T-helper 2 cell treated with Interferon-gamma antibody and Interleukin-4, amounts not matched to agents 100 ng/mL and 5 ng/mL, for 36 hours (primary cell): ENCODE measurements around the gene MARK3. TPM values are rescaled to one million over a fixed set of nuclear protein-coding genes. Genes with fewer than 3 reads are reported as not detected.
"Not testable (repeated sequence)": the region's sequence is repeated elsewhere in the genome, so short reads cannot be mapped to it uniquely, and the experiment has no call there.

Experiments
- intact Hi-C: fragments of 100-400 bp; cut with micrococcal nuclease; formaldehyde crosslinking; loops from one replicate; pipeline ENCODE4 v1.15.1; 2023
- total RNA-seq: library from RNA; stranded (reverse); gene quantifications from 2 replicates; pipeline ENCODE4 v1.2.3, GENCODE V29; 2022

Gene MARK3
- total RNA-seq, 1 donor from 2014 or later, result 78.0 TPM

- intact Hi-C loops, result no loop called here
These were observed 139.1 kb downstream of the MARK3 start for GRCh38 chr14:103524002-103524935.

DNA sequence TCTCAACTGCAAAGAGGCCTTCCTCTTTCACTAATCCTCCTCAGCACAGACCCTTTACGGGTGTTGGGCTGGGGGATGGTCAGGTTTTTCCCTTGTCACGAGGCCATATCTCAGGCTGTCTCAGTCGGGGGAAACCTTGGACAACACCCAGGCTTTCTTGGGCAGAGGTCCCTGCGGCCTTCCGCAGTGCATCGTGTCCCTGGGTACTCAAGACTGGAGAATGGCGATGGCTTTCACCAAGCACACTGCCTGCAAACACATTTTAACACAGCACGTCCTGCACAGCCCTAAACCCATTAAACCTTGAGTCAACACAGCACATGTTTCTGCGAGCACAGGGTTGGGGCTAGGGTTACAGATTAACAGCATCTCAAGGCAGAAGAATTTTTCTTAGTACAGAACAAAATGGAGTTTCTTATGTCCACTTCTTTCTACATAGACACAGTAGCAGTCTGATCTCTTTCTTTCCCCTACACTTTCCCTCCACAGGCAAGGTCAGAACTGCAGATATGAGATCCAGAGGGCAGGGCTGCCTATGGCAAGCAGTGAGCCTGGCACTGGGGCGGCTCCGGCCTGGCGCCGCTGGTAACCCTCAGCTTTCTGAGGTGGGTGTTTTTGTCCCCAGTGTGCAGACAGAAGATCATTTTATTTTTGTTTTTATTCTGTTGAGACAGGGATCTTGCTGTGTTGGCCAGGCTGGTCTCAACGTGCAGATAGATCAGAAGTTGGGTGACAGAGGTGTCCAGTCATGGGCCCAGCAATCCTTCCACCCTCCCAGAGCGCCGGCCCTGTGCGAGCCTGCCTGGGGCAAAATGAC, 140.4 kb downstream of the MARK3 start:
- intact Hi-C loops, result not testable (repeated sequence)

GRCh38 chr14:103526247-103526913, 141.2 kb downstream of the MARK3 start:
- intact Hi-C loops, result no loop called here

- intact Hi-C loops, result no loop called here
These were observed 141.7 kb downstream of the MARK3 start for GRCh38 chr14:103526914-103527248.

GRCh38 chr14:103527408-103528145, 142.4 kb downstream of the MARK3 start:
- intact Hi-C loops, result loop anchor here (2.0 kb wide), 1 partner anchor 35 kb away; the partner anchor contains the start of genes BAG5 and COA8

- intact Hi-C loops, result loop anchor here (2.0 kb wide), 1 partner anchor 35 kb away; the partner anchor contains the start of genes BAG5 and COA8
These were observed 143.0 kb downstream of the MARK3 start for GRCh38 chr14:103528146-103528586.

GRCh38 chr14:103528587-103529382, 143.6 kb downstream of the MARK3 start, which contains the start of gene TRMT61A:
TRMT61A (plus strand) TSS chr14:103529196; CDS start chr14:103529979, 783 bp downstream.
- intact Hi-C loops, result loop anchor here (2.0 kb wide), 1 partner anchor 34 kb away; the partner anchor contains the start of genes BAG5 and COA8

DNA sequence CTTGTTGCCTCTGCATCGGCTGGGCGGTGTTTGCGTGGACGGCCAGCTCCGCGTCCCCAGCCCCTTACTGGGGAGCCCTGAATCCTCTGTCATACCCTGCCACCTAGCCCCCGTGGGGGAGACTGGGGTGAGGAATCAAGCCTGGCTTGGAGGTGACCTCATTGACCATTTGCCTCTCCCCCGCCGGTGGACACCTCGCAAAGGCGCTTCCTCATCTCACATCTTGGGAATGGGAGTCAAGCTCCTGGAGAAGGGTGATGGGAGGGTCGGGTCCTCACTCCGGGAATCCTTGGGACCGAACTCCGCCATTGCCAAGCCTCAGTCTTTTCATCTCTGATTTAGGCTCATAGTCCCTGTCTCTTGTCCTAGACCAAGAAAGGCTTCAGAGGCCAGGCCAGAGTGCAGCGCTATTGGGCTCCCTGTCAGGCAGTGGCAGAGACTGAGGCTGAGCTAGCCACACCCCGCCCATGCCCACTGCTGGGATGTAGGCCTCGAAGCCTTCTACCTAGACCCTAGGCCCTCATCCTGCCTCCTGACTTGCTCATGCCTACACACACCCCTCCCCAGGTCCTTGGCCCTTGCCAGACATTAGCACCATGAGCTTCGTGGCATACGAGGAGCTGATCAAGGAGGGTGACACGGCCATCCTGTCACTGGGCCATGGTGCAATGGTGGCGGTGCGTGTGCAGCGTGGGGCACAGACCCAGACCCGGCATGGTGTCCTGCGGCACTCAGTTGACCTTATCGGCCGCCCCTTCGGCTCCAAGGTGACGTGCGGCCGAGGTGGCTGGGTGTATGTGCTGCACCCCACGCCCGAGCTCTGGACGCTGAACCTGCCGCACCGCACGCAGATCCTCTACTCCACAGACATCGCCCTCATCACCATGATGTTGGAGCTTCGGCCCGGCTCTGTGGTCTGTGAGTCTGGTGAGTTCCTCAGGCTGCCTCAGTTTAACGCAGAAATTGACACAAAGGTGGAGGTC, 144.5 kb downstream of the MARK3 start:
- intact Hi-C loops, result loop anchor here (2.0 kb wide), 1 partner anchor 33 kb away; the partner anchor contains the start of genes BAG5 and COA8

- intact Hi-C loops, result no loop called here
These were observed 145.2 kb downstream of the MARK3 start for GRCh38 chr14:103530390-103530789.

GRCh38 chr14:103530831-103531230, 145.6 kb downstream of the MARK3 start:
- intact Hi-C loops, result no loop called here

GRCh38 chr14:103531421-103532215, 146.4 kb downstream of the MARK3 start:
- intact Hi-C loops, result no loop called here

- intact Hi-C loops, result no loop called here
These were observed 147.3 kb downstream of the MARK3 start for GRCh38 chr14:103532216-103533136.

DNA sequence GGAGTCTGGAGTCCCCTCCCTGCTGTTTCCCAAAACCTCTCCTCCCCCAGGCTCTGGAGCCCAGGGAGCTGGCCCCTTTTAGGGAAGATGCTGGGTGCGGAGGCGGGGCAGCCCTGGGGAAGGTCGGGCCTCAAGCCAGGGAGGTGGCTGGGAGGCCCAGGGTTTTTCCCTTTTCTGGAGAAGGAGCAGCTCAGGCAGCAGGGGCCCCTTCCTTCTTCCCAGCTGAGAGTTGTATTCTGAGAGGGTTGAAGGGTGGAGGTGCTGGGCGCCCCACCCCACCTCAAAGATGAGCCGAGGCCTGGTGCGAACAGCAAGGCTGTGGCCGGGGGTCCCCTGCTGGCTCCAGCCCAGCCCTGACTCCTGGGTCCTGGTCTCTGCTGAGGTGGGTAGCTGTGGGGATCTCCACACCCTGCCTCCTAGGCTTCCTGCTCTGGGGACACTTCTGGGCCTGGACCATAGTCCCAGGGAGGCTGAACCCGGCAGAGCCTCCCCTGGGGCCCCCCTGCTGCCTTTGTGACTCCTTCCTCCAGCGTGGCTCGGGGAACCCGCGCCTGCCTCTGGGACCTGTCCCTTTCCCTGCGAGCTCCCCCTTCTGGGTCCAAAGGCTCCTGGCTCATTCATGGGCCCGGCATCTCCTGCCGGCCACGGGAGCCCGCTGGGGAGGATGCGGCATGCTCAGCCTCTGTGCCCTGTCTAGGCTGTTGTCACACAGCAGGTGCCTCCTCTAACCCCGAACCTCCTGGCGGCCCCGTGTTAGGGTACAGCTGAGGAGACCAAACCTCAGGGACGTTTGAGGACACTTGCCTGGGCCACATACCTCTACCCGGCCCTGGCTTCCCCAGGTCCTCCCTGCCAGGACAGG, 148.2 kb downstream of the MARK3 start:
- intact Hi-C loops, result no loop called here

GRCh38 chr14:103533999-103534575, 148.9 kb downstream of the MARK3 start:
- intact Hi-C loops, result no loop called here

DNA sequence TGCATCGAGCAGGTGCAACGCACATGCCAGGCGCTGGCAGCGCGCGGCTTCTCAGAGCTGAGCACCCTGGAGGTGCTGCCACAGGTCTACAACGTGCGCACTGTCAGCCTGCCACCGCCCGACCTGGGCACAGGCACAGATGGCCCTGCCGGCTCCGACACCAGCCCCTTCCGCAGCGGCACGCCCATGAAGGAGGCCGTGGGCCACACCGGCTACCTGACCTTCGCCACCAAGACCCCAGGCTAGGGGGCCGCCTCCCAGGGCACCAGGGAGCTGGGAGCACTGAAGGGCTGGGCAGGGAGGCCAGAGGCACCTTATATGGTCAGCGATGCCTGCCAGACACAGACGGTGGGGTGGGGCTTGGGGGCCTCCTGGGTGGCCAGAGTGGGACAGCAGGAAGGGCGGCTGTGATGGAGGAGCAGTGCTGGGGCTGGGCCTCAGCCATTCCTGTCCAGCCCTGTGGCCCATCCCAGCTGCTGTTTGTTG, 149.4 kb downstream of the MARK3 start:
- intact Hi-C loops, result no loop called here
